ENCODE measurements around the gene PTPRD.

DNA sequence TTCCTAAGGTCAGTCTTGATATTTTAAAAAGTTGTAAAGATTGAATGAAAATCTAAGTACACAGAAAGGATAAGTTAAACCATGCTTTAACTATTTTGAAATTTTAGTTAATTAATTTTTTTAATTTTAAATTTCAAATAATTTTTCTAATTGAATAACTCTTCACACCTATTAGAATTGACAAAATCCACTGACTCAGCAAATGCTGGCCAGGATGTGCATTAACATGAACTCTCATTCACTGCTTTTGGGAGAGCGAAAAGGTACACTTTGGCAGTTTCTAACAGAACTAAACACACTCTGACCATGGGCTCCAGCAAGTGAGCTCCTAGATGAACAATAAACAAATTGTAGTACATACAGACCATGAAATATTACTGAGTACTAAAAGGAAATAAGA lies 209.5 kb downstream of the PTPRD start:
- TF ChIP-seq EZH2 (IDR thresholded peaks at IDR 0.05) (no peak), EZH2phosphoT487 (IDR thresholded peaks at IDR 0.05) (no peak)

All from neural progenitor cell (in vitro differentiated cells).